ENCODE measurements around the gene GLG1. TPM values are rescaled to one million over a fixed set of nuclear protein-coding genes. Genes with fewer than 3 reads are reported as not detected.
"Not testable (repeated sequence)": the region's sequence is repeated elsewhere in the genome, so short reads cannot be mapped to it uniquely, and the experiment has no call there.

Gene GLG1
- total RNA-seq, 1 donor from 2014 or later: 193 TPM

GRCh38 chr16:74557275-74557674 lies 49.6 kb downstream of the GLG1 start:
- TF ChIP-seq CTCF (IDR thresholded peaks at IDR 0.05; ENCODE audit: unreplicated experiment): no peak
- DNase-seq (ENCODE audit: low spot score in 2 of 2, unreplicated experiment in 2 of 2): no peak
- peaks cover 1% of the 10 kb centered on the region for H3K4me1 Mint-ChIP-seq
- H3K9me3 Mint-ChIP-seq: no peaks in the 10 kb centered on the region
- peaks cover 2% of the 10 kb centered on the region for H3K36me3 Mint-ChIP-seq
- H3K27me3 Mint-ChIP-seq (ENCODE audit: low read depth): no peaks in the 10 kb centered on the region
- H3K27ac Mint-ChIP-seq: peak overlapping the region; percentile 3
- no peak overlapping the region for H3K4me3 Mint-ChIP-seq

GRCh38 chr16:74556375-74556922 lies 50.5 kb downstream of the GLG1 start:
- H3K27ac Mint-ChIP-seq: no peak overlapping the region

GRCh38 chr16:74552357-74552756 lies 54.6 kb downstream of the GLG1 start:
- H3K27me3 Mint-ChIP-seq (ENCODE audit: low read depth); H3K27ac Mint-ChIP-seq; H3K4me3 Mint-ChIP-seq; DNase-seq (ENCODE audit: low spot score in 2 of 2, unreplicated experiment in 2 of 2); H3K36me3 Mint-ChIP-seq; H3K4me1 Mint-ChIP-seq; H3K9me3 Mint-ChIP-seq: not testable (repeated sequence)

More at GRCh38 chr16:74556375-74556922, 50.5 kb downstream of the GLG1 start:
- Mint-ChIP-seq H3K9me3 (no peaks in the 10 kb centered on the region), H3K4me1 (peaks cover 1% of the 10 kb centered on the region), H3K27me3 (ENCODE audit: low read depth) (no peaks in the 10 kb centered on the region), H3K36me3 (peaks cover 2% of the 10 kb centered on the region), H3K4me3 (no peak overlapping the region)
- DNase-seq (ENCODE audit: low spot score in 2 of 2, unreplicated experiment in 2 of 2): no peak
- no peak for TF ChIP-seq CTCF (IDR thresholded peaks at IDR 0.05; ENCODE audit: unreplicated experiment)

- not testable (repeated sequence) for H3K4me3 Mint-ChIP-seq
These were observed 56.5 kb downstream of the GLG1 start for GRCh38 chr16:74550227-74551019.

GRCh38 chr16:74546112-74546511 lies 60.8 kb downstream of the GLG1 start:
- H3K27me3 Mint-ChIP-seq (ENCODE audit: low read depth); H3K9me3 Mint-ChIP-seq; H3K36me3 Mint-ChIP-seq; H3K4me3 Mint-ChIP-seq; DNase-seq (ENCODE audit: low spot score in 2 of 2, unreplicated experiment in 2 of 2): not testable (repeated sequence)
- Mint-ChIP-seq H3K4me1 (peaks cover 11% of the 10 kb centered on the region), H3K27ac (peak overlapping the region; percentile 34)

More at GRCh38 chr16:74550227-74551019, 56.5 kb downstream of the GLG1 start:
- H3K9me3 Mint-ChIP-seq; H3K27me3 Mint-ChIP-seq (ENCODE audit: low read depth); H3K27ac Mint-ChIP-seq; H3K36me3 Mint-ChIP-seq; DNase-seq (ENCODE audit: low spot score in 2 of 2, unreplicated experiment in 2 of 2); H3K4me1 Mint-ChIP-seq: not testable (repeated sequence)

GRCh38 chr16:74542911-74543578 lies 63.9 kb downstream of the GLG1 start:
- H3K9me3 Mint-ChIP-seq; H3K36me3 Mint-ChIP-seq; H3K27ac Mint-ChIP-seq; DNase-seq (ENCODE audit: low spot score in 2 of 2, unreplicated experiment in 2 of 2); H3K27me3 Mint-ChIP-seq (ENCODE audit: low read depth); H3K4me3 Mint-ChIP-seq; H3K4me1 Mint-ChIP-seq: not testable (repeated sequence)

GRCh38 chr16:74540663-74541062 lies 66.3 kb downstream of the GLG1 start:
- H3K36me3 Mint-ChIP-seq; DNase-seq (ENCODE audit: low spot score in 2 of 2, unreplicated experiment in 2 of 2); H3K9me3 Mint-ChIP-seq; H3K4me3 Mint-ChIP-seq; H3K4me1 Mint-ChIP-seq; H3K27me3 Mint-ChIP-seq (ENCODE audit: low read depth); H3K27ac Mint-ChIP-seq: not testable (repeated sequence)

- H3K36me3 Mint-ChIP-seq; DNase-seq (ENCODE audit: low spot score in 2 of 2, unreplicated experiment in 2 of 2): not testable (repeated sequence)
These were observed 68.1 kb downstream of the GLG1 start for GRCh38 chr16:74538801-74539200.

GRCh38 chr16:74537746-74538145 lies 69.2 kb downstream of the GLG1 start:
- H3K4me3 Mint-ChIP-seq; DNase-seq (ENCODE audit: low spot score in 2 of 2, unreplicated experiment in 2 of 2); H3K27me3 Mint-ChIP-seq (ENCODE audit: low read depth); H3K9me3 Mint-ChIP-seq; H3K36me3 Mint-ChIP-seq: not testable (repeated sequence)
- Mint-ChIP-seq H3K4me1 (peaks cover 12% of the 10 kb centered on the region), H3K27ac (peak overlapping the region; percentile 71)

More at GRCh38 chr16:74538801-74539200, 68.1 kb downstream of the GLG1 start:
- not testable (repeated sequence) for H3K27ac Mint-ChIP-seq; H3K9me3 Mint-ChIP-seq; H3K4me3 Mint-ChIP-seq; H3K27me3 Mint-ChIP-seq (ENCODE audit: low read depth)
- peaks cover 12% of the 10 kb centered on the region for H3K4me1 Mint-ChIP-seq

GRCh38 chr16:74534650-74535049 lies 72.3 kb downstream of the GLG1 start:
- not testable (repeated sequence) for H3K4me1 Mint-ChIP-seq; DNase-seq (ENCODE audit: low spot score in 2 of 2, unreplicated experiment in 2 of 2); H3K27me3 Mint-ChIP-seq (ENCODE audit: low read depth); H3K36me3 Mint-ChIP-seq; H3K9me3 Mint-ChIP-seq; H3K27ac Mint-ChIP-seq; H3K4me3 Mint-ChIP-seq
